H1 (cell line): ENCODE measurements around the gene PRPF6. TPM values are rescaled to one million over a fixed set of nuclear protein-coding genes. Genes with fewer than 3 reads are reported as not detected.

ENCODE experiments used
- CTCF ChIA-PET: fragments of 300-600 bp; sonication (Branson Sonifier 250); formaldehyde crosslinking; loops from one replicate; lab custom pipeline; 2021; ENCODE audit not compliant: partially characterized antibody; lab: Charles Lee
- POLR2A ChIA-PET: fragments of 300-600 bp; sonication (Branson Sonifier 250); formaldehyde crosslinking; loops from one replicate; lab custom pipeline; 2021; ENCODE audit warnings: inconsistent platforms; ENCODE audit not compliant: partially characterized antibody; lab: Charles Lee
- DNase-seq, 2 experiments: peaks; one replicate each; pipeline versions ENCODE4 v3.0.0 to v3.0.0-alpha.2; 2010 to 2022; ENCODE audit warnings: low spot score in 2 of 2, low read depth in 1 of 2, mixed read lengths in 1 of 2
- FAIRE-seq: peaks from 2 replicates; lab custom pipeline; 2011; peaks lifted over from hg19 to GRCh38; lab: Jason Lieb, UNC
- H2AFZ ChIP-seq: 2 replicates; pipeline ENCODE4 v1.8.1; 2012; ENCODE audit warnings: low read length, inconsistent platforms
- H2AK5ac ChIP-seq: 2 replicates; pipeline ENCODE4 v1.6.1; 2013; ENCODE audit warnings: low read depth, low read length
- H2BK120ac ChIP-seq: replicated peaks from 2 replicates; pipeline ENCODE3; 2013; ENCODE audit warnings: low read depth, low read length, inconsistent platforms
- H2BK12ac ChIP-seq: 2 replicates; pipeline ENCODE4 v1.6.1; 2013; ENCODE audit warnings: low read depth, low read length
- H2BK15ac ChIP-seq: 2 replicates; pipeline ENCODE4 v1.6.1; 2013; ENCODE audit warnings: low read length
- H2BK20ac ChIP-seq: 2 replicates; pipeline ENCODE4 v1.6.1; 2013; ENCODE audit warnings: low read length
- H2BK5ac ChIP-seq: 2 replicates; pipeline ENCODE4 v1.6.1; 2013; ENCODE audit warnings: low read depth, low read length
- H3K14ac ChIP-seq: 2 replicates; pipeline ENCODE4 v1.6.1; 2013; ENCODE audit warnings: inconsistent platforms; ENCODE audit not compliant: insufficient read length
- H3K18ac ChIP-seq: 2 replicates; pipeline ENCODE4 v1.6.1; 2013; ENCODE audit warnings: low read length; ENCODE audit errors: extremely low read depth
- H3K23ac ChIP-seq: 2 replicates; pipeline ENCODE4 v1.6.1; 2013; ENCODE audit warnings: inconsistent platforms; ENCODE audit not compliant: insufficient read length
- H3K23me2 ChIP-seq: 2 replicates; pipeline ENCODE4 v1.6.1; 2013; ENCODE audit warnings: low read depth, low read length
- H3K27ac ChIP-seq: 2 replicates; pipeline ENCODE4 v1.6.1; 2011; ENCODE audit warnings: low read depth, low read length, inconsistent platforms
- H3K27me3 ChIP-seq, 4 experiments: replicated peaks in 1 of 4; 1 replicate in 1 of 4; 2 replicates in 3 of 4; pipeline versions ENCODE4 v1.6.1 to v1.8.1; 2011 to 2013; ENCODE audit warnings: low read length in 3 of 4, mild to moderate bottlenecking in 3 of 4, inconsistent platforms in 2 of 4, mixed read lengths in 2 of 4, moderate library complexity in 1 of 4; ENCODE audit not compliant: control insufficient read depth in 3 of 4, insufficient read depth in 3 of 4; ENCODE audit errors: extremely low read depth in 1 of 4
- H3K36me3 ChIP-seq, 4 experiments: 2 replicates each; pipeline versions ENCODE4 v1.6.1 to v1.8.1; 2011 to 2013; ENCODE audit warnings: mild to moderate bottlenecking in 4 of 4, low read length in 3 of 4, moderate library complexity in 2 of 4, control low read depth in 1 of 4, inconsistent platforms in 1 of 4; ENCODE audit not compliant: insufficient read depth in 4 of 4, control insufficient read depth in 2 of 4
- H3K4ac ChIP-seq: replicated peaks from 2 replicates; pipeline ENCODE3; 2013; ENCODE audit warnings: low read length, low read depth, mixed read lengths, inconsistent platforms; ENCODE audit not compliant: insufficient read length
- H3K4me1 ChIP-seq, 4 experiments: replicated peaks in 1 of 4; 1 replicate in 1 of 4; 2 replicates in 3 of 4; pipeline versions ENCODE4 v1.6.1 to v1.8.1; 2011 to 2013; ENCODE audit warnings: low read length in 3 of 4, inconsistent platforms in 2 of 4, mixed read lengths in 1 of 4; ENCODE audit not compliant: insufficient read depth in 4 of 4, control insufficient read depth in 3 of 4
- H3K4me2 ChIP-seq, 2 experiments: 2 replicates each; pipeline versions ENCODE4 v1.6.1 to v1.8.1; 2011 to 2013; ENCODE audit warnings: low read depth in 2 of 2, low read length in 2 of 2, control low read depth in 1 of 2, inconsistent platforms in 1 of 2, mild to moderate bottlenecking in 1 of 2; ENCODE audit not compliant: insufficient read depth in 1 of 2
- H3K4me3 ChIP-seq, 4 experiments: fragments of 200-600, 300-600 bp in 1 of 4; sonication (generic), shearing (Covaris generic), sonication (Bioruptor Twin) in 1 of 4; 2 replicates each; pipeline versions ENCODE4 v1.5.1 to v1.8.1; 2011 to 2016; ENCODE audit warnings: low read length in 4 of 4, low read depth in 3 of 4, control low read depth in 2 of 4, inconsistent platforms in 2 of 4, mild to moderate bottlenecking in 2 of 4, mixed read lengths in 1 of 4, moderate library complexity in 1 of 4; ENCODE audit not compliant: insufficient read depth in 2 of 4; ENCODE audit errors: extremely low read depth in 1 of 4
- H3K56ac ChIP-seq: replicated peaks from 2 replicates; pipeline ENCODE3; 2013; ENCODE audit warnings: low read depth, mild to moderate bottlenecking, mixed read lengths, low read length, inconsistent platforms; ENCODE audit not compliant: insufficient read length
- H3K79me1 ChIP-seq: 2 replicates; pipeline ENCODE4 v1.6.1; 2013; ENCODE audit warnings: low read depth, low read length, control low read depth
- H3K79me2 ChIP-seq, 2 experiments: 2 replicates each; pipeline versions ENCODE4 v1.6.1 to v1.8.1; 2012 to 2013; ENCODE audit warnings: low read length in 2 of 2, mild to moderate bottlenecking in 2 of 2, inconsistent platforms in 1 of 2; ENCODE audit not compliant: insufficient read depth in 2 of 2, control insufficient read depth in 1 of 2
- H3K9ac ChIP-seq, 4 experiments: replicated peaks in 1 of 4; 1 replicate in 1 of 4; 2 replicates in 3 of 4; pipeline versions ENCODE4 v1.6.1 to v1.8.1; 2011 to 2013; ENCODE audit warnings: low read depth in 3 of 4, low read length in 3 of 4, control low read depth in 2 of 4, mild to moderate bottlenecking in 2 of 4, moderate library complexity in 2 of 4, inconsistent platforms in 1 of 4; ENCODE audit errors: extremely low read depth in 1 of 4
- H3K9me3 ChIP-seq, 2 experiments: 2 replicates each; pipeline versions ENCODE4 v1.6.1 to v1.8.1; 2012 to 2013; ENCODE audit warnings: mild to moderate bottlenecking in 2 of 2, moderate library complexity in 2 of 2, control low read depth in 1 of 2, inconsistent platforms in 1 of 2, low read depth in 1 of 2, low read length in 1 of 2, mixed read lengths in 1 of 2; ENCODE audit not compliant: insufficient read depth in 2 of 2
- H4K20me1 ChIP-seq, 2 experiments: replicated peaks in 1 of 2; 2 replicates each; pipeline versions ENCODE3 to v1.8.1; 2011 to 2013; ENCODE audit warnings: inconsistent platforms in 2 of 2, low read length in 2 of 2, mild to moderate bottlenecking in 1 of 2; ENCODE audit not compliant: insufficient read depth in 2 of 2, control insufficient read depth in 1 of 2
- H4K5ac ChIP-seq: 2 replicates; pipeline ENCODE4 v1.6.1; 2013; ENCODE audit warnings: low read length, low read depth, mixed read lengths, inconsistent platforms; ENCODE audit not compliant: insufficient read length
- H4K8ac ChIP-seq: 2 replicates; pipeline ENCODE4 v1.8.0; 2013; ENCODE audit warnings: mild to moderate bottlenecking, moderate library complexity, low read length, inconsistent platforms; ENCODE audit not compliant: insufficient read depth; ENCODE audit errors: extremely low read depth
- H4K91ac ChIP-seq: replicated peaks from 2 replicates; pipeline ENCODE3; 2013; ENCODE audit warnings: low read length, mixed read lengths, inconsistent platforms; ENCODE audit not compliant: insufficient read length
- FOSL1 ChIP-seq: IDR thresholded peaks from 2 replicates; pipeline ENCODE4 v1.6.1; 2011; ENCODE audit warnings: mild to moderate bottlenecking, low read depth, low read length, moderate library complexity; ENCODE audit not compliant: insufficient read depth
- GABPA ChIP-seq: IDR thresholded peaks from 2 replicates; pipeline ENCODE4 v1.6.1; 2011; ENCODE audit warnings: mild to moderate bottlenecking, low read length, moderate library complexity, borderline replicate concordance; ENCODE audit not compliant: insufficient read depth
- JUND ChIP-seq: IDR thresholded peaks from 2 replicates; pipeline ENCODE4 v1.6.1; 2011; ENCODE audit warnings: mild to moderate bottlenecking, improper control_type of control experiment, low read length
- POLR2A ChIP-seq, 2 experiments: IDR thresholded peaks; 1 replicate in 1 of 2; 2 replicates in 1 of 2; pipeline ENCODE4 v1.6.1; 2011; ENCODE audit warnings: low read depth in 2 of 2, low read length in 2 of 2, mild to moderate bottlenecking in 2 of 2; ENCODE audit errors: control extremely low read depth in 1 of 2
- POLR2AphosphoS5 ChIP-seq: IDR thresholded peaks from 2 replicates; pipeline ENCODE4 v1.6.1; 2011; ENCODE audit warnings: low read depth, low read length
- RBBP5 ChIP-seq: IDR thresholded peaks from 2 replicates; pipeline ENCODE4 v1.7.1; 2012; ENCODE audit warnings: low read depth, mild to moderate bottlenecking, inconsistent platforms, low read length, moderate library complexity, borderline replicate concordance
- RXRA ChIP-seq: IDR thresholded peaks from 2 replicates; pipeline ENCODE4 v1.6.1; 2011; ENCODE audit warnings: low read depth, mild to moderate bottlenecking, low read length, moderate library complexity; ENCODE audit not compliant: insufficient read depth
- TAF7 ChIP-seq: optimal IDR thresholded peaks from 2 replicates; pipeline ENCODE3; 2011; ENCODE audit warnings: low read depth, mild to moderate bottlenecking, inconsistent platforms, low read length, moderate library complexity, borderline replicate concordance
- WGBS, 2 experiments: shearing (Covaris generic) in 1 of 2; methylation state at CpG; one replicate each; pipeline versions ENCODE4 v1.1.6 to v1.1.7; 2013 to 2015; ENCODE audit warnings: low lambda C conversion rate in 2 of 2, mixed read lengths in 2 of 2, inconsistent platforms in 1 of 2, low coverage in 1 of 2, missing lambda C conversion rate in 1 of 2; ENCODE audit not compliant: insufficient replicate concordance in 2 of 2, insufficient coverage in 1 of 2, insufficient read length in 1 of 2; ENCODE audit errors: extremely low coverage in 1 of 2, missing lambda C conversion rate in 1 of 2; 5-methylcytosine and 5-hydroxymethylcytosine counted together
- polyA plus RNA-seq, 7 experiments: library from polyadenylated mRNA; depleted of rRNA in 3 of 7; stranded (reverse) in 5 of 7; unstranded in 2 of 7; fragments of >200 nt in 5 of 7; fragments of 200-250 nt in 2 of 7; gene quantifications; 1 replicate in 5 of 7; 2 replicates in 1 of 7; 4 replicates in 1 of 7; pipeline versions ENCODE4 v1.2.1 to v1.2.3, GENCODE V29; 2011 to 2013; ENCODE audit warnings: missing spikeins in 2 of 7, mixed read lengths in 2 of 7
- total RNA-seq: library from RNA; stranded (reverse); fragmentation: NEBNext Ultra II Directional; extraction: Animal tissue kit (Norgen Biotek cat#: 25700); gene quantifications from 2 replicates; pipeline ENCODE4 v1.2.1, GENCODE V29; 2021
- TF ChIP-seq, protein P1 (sequence below): IDR thresholded peaks from 2 replicates; pipeline ENCODE4 v1.6.1; 2012; ENCODE audit warnings: inconsistent platforms

The PRPF6 gene
- total and polyA plus RNA-seq, 2 of the 8 experiments (the other 6 are each of a cell fraction or from before 2014, with no cell fraction given) = 27.9 to 76.9 TPM

DNA sequence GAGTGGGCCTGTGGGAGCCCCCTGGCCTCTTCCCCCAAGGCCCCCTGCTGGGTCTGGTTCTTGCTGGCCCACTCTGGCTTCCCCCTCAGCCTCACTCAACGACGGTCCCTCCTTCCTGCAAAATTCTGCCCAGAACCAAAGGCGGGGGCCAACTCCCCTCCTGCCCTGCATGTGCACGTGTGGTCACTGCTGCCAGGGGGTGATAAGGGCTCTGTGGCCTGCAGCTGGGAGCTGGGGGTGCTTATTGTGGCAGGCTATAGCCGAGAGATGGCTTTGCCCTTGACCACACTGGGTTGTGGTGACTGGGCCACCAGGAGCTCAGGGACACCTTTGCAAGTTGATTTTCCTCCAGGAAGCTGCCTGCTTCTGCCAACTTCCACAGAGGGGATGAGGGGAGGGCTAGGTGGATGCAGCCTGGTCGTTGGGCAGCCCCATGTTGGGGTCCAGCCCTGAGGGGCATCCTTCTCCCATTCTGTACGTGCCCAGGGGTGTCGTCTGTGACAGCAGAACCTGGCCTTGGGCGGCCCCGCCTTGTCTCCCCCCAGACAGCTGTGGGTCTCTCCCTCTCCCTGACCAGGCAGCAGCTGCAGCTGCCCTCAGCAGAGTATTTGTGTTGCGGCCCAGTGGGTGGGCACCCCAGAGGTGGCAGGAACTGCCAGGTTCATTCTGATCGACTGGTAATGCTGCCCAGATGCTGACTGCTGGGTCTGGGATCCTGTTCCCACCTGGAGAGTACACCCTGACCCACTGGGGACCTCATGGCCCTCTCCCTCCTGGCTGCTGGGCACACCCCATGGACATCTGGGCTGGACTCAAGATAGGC, 87.7 kb downstream of the PRPF6 start:
- H3K9ac ChIP-seq = no peak overlapping the region
- H3K4ac ChIP-seq = peak overlapping the region; percentile 21
- H3K4me2 ChIP-seq = no peak overlapping the region
- no peak overlapping the region for H2BK120ac ChIP-seq
- no peak overlapping the region for H2BK5ac ChIP-seq
- no peak overlapping the region for H3K27ac ChIP-seq
- H4K5ac ChIP-seq = no peak overlapping the region
- no peak overlapping the region for H3K23ac ChIP-seq
- no peaks in the 10 kb centered on the region for H3K79me2 ChIP-seq
- H3K27me3 ChIP-seq = no peaks in the 10 kb centered on the region
- H2BK12ac ChIP-seq = 0 out of 2 replicates have a peak overlapping the region, but pooled peaks have one; percentile 44
- no peak for DNase-seq
- H2AK5ac ChIP-seq = peak overlapping the region; percentile 90; the same call in 1 of the 2 replicates
- 89% methylated on average over 12 of the region's 12 CpGs; no CpG with 5 or more reads in 1 of the 2 experiments for WGBS, 2 experiments
- no peak overlapping the region for H2BK15ac ChIP-seq
- ChIA-PET POLR2A (interaction anchor here (1.1 to 1.9 kb wide), 3 partner anchors 9 to 16 kb away, joined by 4 to 6 read pairs (median 5); partner anchors contain the start of gene LKAAEAR1), CTCF (interaction anchor here (0.5 to 3.1 kb wide), 12 partner anchors 11 to 1198 kb away, joined by 3 to 33 read pairs (median 5); partner anchors contain the start of genes C20orf204, LKAAEAR1, OPRL1 and RGS19)
- no peak overlapping the region for H2AFZ ChIP-seq
- no peak overlapping the region for H2BK20ac ChIP-seq
- peaks cover 0 to 4% (median 1%) of the 10 kb centered on the region in 4 experiments; a peak in 2 of 8 replicates for H3K36me3 ChIP-seq
- no peak overlapping the region for H3K4me3 ChIP-seq
- no peak overlapping the region for H4K8ac ChIP-seq
- H3K9me3 ChIP-seq = no peaks in the 10 kb centered on the region
- H3K14ac ChIP-seq = no peak overlapping the region
- peak overlapping the region; percentile 27 for H4K91ac ChIP-seq
- H4K20me1 ChIP-seq = peaks cover 2 to 10% of the 10 kb centered on the region in 2 experiments
- H3K4me1 ChIP-seq = peaks cover 3 to 20% (median 7%) of the 10 kb centered on the region in 4 experiments
- 0 out of 2 replicates have a peak, but pooled peaks cover 3% of the 10 kb centered on the region for H3K79me1 ChIP-seq
- no peak for FAIRE-seq
- H3K18ac ChIP-seq = no peak overlapping the region
- H3K56ac ChIP-seq = no peak overlapping the region
- peaks cover 2% of the 10 kb centered on the region; the same call in 1 of the 2 replicates for H3K23me2 ChIP-seq
- TF ChIP-seq FOSL1 (no peak), RBBP5 (no peak), POLR2AphosphoS5 (no peak), TAF7 (no peak), JUND (no peak), GABPA (no peak), RXRA (no peak), POLR2A (IDR thresholded peaks at IDR 0.05; ENCODE audit: control extremely low read depth in 1 of 2, low read depth in 2 of 2, low read length in 2 of 2) (no peak)
- TF ChIP-seq, protein P1, sequence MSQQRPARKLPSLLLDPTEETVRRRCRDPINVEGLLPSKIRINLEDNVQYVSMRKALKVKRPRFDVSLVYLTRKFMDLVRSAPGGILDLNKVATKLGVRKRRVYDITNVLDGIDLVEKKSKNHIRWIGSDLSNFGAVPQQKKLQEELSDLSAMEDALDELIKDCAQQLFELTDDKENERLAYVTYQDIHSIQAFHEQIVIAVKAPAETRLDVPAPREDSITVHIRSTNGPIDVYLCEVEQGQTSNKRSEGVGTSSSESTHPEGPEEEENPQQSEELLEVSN = no peak
